ENCODE data around the gene CCDC110.

- no peak for TF ChIP-seq MAX (IDR thresholded peaks at IDR 0.05; ENCODE audit: insufficient read depth, insufficient read length)
- no peak for TF ChIP-seq POLR2AphosphoS5 (IDR thresholded peaks at IDR 0.05; ENCODE audit: insufficient read depth, low read depth, low read length)
- TF ChIP-seq EZH2 (IDR thresholded peaks at IDR 0.05; ENCODE audit: borderline replicate concordance, low read depth, low read length, severe bottlenecking): no peak
- TF ChIP-seq CTCF (IDR thresholded peaks at IDR 0.05; ENCODE audit: extremely low read depth in 1 of 2, insufficient read depth in 1 of 2, low read depth in 1 of 2, low read length in 2 of 2): no peak
Observed at GRCh38 chr4:185404031-185404430, 67.5 kb downstream of the CCDC110 start.

Data from endothelial cell of umbilical vein (primary cell).